ENCODE results near the gene PTPN7.
A peak's percentile ranks its signal among the peaks of the same experiment; 100 is the strongest.
"Not testable (repeated sequence)": the region's sequence is repeated elsewhere in the genome, so short reads cannot be mapped to it uniquely, and the experiment has no call there.

The PTPN7 gene

GRCh38 chr1:202189918-202190715, 29.7 kb upstream of the PTPN7 start:
- DNase-seq (ENCODE audit: low read depth in 2 of 2), result no peak

DNA sequence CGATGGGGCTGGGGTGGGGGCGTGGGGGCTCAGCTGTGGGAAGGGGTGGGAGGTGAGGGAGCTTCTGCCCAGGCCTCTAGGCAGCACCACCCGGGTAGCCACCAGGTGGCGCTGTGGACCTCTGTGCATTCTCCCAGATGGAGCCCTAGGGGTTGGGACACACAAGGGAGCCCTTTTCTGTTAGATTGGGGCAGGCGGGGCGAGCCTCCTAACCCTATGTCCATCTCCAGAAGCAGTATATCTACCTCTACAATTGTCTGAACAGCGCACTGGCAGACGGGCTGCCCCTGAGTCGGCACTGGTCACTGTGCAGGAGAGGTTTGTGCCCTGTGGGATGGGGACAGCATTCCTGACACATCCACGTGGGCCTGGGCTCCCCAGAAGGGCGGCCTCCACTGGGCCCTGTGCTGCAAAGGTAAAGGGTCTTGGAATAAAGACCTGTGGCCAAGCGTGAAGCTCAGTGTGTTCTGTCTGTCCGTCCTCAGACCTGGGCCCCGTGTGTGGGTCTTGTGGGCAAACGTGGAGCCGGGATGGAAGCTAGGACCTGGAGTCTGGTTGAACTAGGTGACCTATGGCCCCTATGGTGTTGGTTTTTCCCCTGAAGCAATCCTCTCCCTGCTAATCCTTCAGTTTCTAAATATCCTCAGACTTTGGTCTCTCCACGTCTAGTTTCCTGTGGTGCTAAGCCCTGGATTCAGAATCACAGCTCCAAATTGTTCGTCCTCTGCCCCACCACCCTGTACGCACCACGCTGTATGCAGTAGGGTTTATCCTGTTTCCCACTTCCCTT, 28.8 kb upstream of the PTPN7 start:
- peak; percentile 47 to 49 for DNase-seq (ENCODE audit: low read depth in 2 of 2)

GRCh38 chr1:202187697-202188407, 27.4 kb upstream of the PTPN7 start:
- DNase-seq (ENCODE audit: low read depth in 2 of 2), result no peak

DNA sequence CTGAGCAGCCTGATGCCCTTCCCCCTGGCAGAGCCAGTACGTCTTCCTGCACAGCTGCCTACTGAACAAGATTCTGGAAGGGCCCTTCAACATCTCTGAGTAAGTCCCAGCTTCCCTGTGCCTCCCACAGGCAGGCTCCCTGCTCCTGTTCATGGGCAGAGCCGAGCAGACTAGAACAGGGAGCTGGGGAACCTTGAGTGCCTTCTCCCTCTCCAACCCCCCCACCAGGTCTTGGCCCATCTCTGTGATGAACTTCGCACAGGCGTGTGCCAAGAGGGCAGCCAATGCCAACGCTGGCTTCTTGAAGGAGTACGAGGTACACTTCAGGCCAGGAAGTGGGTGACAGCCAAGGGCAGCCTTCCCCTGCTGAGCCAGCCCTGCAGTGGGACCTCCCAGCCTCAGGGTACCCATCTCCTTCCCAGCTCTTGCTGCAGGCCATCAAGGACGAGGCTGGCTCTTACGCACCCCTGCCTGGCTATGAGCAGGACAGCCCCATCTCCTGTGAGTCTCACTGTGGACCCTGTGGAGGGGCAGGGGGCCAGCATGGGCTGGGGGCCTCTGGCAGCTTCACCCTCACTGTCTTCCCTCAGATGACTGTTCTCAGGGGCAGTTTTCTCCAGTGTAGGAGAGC, 26.8 kb upstream of the PTPN7 start:
- no peak for DNase-seq (ENCODE audit: low read depth in 2 of 2)

DNA sequence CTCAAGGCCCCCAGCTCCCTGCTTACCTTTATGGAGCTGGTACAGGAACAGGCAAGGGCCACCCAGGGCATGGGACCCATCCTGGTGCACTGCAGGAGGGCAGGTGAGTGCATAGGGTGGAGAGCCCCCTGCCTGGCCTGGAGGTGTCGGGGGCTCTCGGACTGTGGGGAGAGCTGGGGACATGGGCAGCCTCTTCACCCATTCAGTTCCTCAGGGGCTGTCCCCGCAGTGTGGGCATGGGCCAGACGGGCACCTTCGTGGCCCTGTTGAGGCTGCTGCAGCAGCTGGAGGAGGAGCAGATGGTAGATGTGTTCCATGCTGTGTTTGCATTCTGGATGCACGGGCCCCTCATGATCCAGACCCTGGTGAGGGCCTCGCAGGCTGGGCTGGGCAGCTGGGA, 25.9 kb upstream of the PTPN7 start:
- DNase-seq (ENCODE audit: low read depth in 2 of 2), result no peak

GRCh38 chr1:202184750-202185460, 24.5 kb upstream of the PTPN7 start:
- peak; percentile 32 to 36 for DNase-seq (ENCODE audit: low read depth in 2 of 2)

DNA sequence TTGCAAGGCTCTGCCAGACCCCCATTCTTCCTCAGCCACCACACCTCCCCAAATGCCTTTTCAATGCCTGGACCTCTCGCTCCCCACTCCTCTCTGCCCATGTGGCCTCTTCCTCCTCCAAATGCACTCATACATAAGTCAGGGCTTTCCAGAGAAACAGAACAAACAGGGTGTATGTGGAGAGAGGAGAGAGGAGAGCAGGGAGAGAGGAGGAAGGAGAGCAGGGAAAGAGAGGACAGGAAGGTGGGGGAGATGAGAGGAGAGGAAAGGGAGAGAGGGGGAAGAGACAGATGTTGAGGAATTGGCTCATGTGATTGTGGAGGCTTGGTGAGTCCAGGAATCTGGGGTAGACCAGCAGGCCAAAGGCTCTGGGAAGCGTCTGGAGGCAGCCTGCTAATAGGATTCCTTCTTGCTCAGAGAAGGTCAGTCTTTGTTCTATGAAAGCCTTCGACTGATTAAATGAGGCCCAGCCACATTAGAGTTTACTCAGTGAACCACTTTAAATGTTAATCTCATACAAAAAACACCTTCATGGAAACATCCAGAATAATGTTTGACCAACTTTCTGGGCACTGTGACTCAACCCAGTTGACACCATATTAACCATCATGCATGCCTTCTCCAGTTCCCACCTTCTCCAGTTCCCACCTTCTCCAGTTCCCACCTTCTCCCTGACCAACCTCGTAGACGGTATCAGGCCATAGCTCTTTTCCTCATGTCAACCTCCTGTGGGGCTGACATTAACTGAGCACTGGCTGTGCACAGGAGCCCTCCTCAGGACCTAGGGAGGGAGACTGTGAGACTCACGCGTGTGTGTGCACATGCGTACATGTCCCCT, 21.9 kb upstream of the PTPN7 start:
- DNase-seq (ENCODE audit: low read depth in 2 of 2), result no peak

- DNase-seq (ENCODE audit: low read depth in 2 of 2), result no peak
These were observed 21.2 kb upstream of the PTPN7 start for GRCh38 chr1:202181586-202181985.

GRCh38 chr1:202180751-202181139, 20.3 kb upstream of the PTPN7 start:
- DNase-seq (ENCODE audit: low read depth in 2 of 2), result not testable (repeated sequence)

DNA sequence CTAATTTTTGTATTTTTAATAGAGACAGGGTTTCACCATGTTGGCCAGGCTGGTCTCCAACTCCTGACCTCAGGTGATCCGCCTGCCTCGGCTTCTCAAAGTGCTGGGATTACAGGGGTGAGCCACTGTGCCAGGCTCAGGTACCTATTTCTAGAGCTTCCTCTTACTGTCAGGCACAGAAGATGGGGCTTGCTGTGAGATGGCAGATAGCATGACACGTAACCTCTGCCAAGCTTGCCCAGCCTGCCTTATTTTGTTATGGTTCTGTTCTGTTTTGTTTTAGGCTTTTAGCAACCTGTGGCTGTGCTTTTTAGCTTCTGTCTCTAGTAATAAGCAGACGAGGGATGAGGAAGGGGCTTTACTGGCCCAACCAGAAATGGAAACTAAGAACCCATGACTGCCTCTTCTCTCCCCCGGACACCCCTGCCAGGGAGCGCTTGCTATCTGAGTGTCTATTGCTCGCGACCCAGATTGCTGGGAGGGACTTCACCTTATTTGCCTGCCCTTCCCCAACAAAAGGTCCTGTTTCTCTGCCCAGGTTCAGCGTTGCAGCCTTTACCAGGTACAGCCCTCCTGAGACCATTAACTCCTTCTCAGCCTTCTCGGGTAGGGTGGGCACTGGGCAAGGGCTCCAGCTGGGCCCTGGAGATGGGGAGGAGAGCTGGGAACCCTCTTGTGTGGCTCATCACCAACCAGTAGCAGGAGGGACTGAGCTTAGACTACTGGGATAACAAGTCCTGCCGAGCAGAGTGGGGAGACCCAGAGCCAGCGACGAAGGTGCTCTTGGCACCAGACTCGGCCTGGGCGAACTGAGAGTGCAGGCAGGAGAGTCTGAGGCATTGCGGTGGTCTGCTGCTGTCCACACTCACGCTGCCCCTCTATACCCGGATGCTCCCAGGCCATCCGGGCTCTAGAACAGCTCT, 19.7 kb upstream of the PTPN7 start:
- DNase-seq (ENCODE audit: low read depth in 2 of 2), result no peak

- no peak for DNase-seq (ENCODE audit: low read depth in 2 of 2)
These were observed 16.8 kb upstream of the PTPN7 start for GRCh38 chr1:202176949-202177927.

DNA sequence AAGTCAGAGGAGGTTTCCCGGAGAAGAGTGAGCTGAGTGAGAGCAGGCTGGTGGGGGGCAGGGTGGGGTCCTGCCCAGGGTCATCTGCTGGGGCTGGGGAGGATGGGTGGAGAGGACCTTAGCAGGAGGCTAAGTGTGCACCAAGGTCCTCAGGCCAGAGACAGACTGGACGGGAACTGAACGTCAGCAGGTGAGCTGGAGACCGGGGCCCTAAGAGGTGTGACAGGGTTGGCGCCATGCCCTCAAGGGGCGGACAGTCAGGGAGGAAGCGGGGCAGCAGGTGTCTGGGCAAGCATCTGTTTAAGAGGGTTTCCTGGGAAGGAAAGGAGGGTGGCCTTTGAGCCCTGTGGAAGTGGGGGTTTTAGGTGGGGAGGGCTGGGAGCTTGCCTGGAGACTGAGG, 13.6 kb upstream of the PTPN7 start:
- no peak for DNase-seq (ENCODE audit: low read depth in 2 of 2)

DNA sequence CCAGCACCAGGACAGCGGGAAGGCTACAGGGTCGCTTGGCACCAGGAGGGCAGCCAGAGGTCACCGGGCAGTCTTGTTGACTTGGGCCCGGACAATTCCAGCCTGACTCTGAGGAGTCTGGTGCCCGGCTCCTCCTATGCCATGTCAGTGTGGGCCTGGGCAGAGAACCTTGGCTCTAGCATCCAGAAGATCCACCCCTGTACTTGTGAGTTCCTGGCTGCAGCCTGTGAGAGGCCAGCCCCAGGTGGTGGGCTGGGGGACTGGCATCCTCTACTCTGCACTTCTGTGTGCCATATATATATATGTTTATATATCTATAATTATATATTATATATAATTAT, 11.6 kb upstream of the PTPN7 start:
- no peak for DNase-seq (ENCODE audit: low read depth in 2 of 2)

DNA sequence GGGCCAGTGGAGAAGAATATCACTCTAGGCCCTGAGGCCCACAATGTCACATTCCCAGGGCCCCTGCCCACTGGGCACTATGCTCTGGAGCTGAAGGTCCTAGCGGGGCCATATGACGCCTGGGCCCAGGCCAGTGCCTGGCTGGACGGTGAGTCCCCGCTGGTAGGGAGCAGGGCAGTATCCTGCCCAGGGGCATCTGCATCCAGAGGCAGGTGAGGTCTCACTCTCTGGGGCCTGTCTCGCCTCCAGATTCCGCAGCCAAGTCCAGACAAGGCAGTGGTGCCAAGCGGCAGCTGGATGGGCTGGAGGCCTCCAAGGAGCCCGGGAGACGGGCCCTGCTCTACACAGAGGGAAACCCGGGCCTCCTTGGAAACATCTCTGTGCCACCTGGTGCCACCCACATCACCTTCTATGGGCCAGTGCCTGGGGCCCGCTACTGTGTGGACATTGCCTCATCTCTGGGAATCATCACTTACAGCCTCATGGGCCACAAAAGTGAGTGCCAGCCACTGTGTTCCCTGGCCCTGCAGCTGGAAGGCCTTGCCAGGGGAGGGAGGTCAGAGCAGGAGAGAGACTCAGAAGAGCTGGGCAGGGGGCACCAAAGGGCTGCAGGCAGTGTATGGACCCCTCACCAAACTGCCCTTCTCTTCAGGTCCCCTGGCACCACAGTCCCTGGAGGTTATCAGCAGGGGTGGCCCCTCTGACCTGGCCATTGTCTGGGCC, 11.1 kb upstream of the PTPN7 start:
- DNase-seq (ENCODE audit: low read depth in 2 of 2), result no peak

- DNase-seq (ENCODE audit: low read depth in 2 of 2), result no peak
These were observed 10.3 kb upstream of the PTPN7 start for GRCh38 chr1:202170726-202171125.

DNA sequence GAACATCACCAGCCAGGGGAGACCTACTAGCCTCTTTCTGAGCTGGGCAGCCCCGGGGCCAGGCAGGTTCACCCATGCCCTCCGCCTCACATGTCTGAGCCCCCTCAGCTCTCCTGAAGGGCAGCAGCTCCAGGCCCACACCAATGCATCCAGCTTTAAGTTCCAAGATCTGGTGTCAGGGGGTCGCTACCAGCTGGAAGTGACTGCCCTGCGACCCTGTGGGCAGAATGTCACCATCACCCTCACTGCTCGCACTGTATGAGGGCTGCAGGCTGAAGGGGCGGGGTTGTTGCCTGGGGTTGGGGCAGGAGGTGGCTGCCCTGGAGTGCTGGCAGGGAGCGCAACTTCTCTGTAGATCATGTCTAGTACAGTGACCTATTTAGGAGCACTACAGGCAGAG, 8.5 kb upstream of the PTPN7 start:
- no peak for DNase-seq (ENCODE audit: low read depth in 2 of 2)

DNA sequence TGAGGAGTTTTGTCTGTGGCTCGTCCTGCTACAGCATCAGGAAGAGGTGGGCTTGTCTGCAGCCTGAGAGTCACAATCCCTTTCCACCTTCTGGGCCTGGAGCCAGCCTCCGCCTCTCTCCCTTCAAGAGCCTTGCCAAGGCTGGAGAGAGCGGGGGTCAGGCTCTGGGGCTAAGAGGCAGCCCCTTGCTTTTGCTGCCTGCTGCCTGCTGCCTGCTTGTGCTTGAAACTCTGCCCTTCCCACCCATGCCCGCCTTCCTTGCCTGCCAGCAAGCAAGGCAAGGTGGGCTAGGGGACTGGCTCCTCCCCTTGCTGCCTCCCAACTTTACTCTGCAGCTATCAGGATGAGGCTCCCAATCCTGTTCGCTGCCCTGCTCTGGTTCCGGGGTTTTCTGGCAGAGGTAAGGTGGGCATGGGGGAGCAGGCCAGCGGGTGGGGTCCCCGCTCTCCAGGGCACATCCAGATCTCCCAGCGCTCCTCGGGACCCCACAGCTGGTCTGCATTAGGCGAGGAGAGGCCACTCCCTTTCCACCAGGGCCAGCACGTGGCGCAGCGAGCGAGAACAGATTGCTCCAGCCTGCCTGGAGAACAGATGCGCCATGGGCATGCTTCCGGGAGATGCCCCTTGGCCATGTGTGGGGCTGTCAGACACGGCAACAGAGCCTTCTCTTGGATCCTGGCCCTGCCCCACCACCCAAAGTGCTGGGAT, 7.5 kb upstream of the PTPN7 start:
- DNase-seq (ENCODE audit: low read depth in 2 of 2), result no peak

All from stimulated activated CD8-positive, alpha-beta memory T cell treated with anti-CD3 and anti-CD28 coated beads, Interleukin-15, amount 100 ng/mL, for 4 hours (primary cell).